ENCODE results near the gene PRSS2.

Gene PRSS2

DNA sequence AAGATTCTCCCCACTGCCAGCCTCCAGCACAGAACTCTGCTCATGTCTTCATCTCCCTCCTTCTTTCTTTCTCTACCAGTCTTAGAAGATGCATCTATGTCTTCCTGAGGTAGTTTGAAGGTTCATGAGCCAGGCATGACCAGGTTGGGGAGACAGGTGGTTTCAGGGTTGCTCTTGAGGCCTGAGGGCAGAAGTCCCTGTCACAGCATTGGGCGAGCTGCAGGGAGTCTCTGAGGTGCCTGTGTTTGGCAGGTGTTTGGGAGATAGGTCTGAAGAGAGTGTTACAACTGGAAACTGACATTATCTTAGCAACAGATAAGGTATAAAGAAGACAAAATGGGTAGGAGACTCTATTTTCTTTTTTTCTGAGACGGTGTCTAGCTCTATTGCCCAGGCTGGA lies 18.7 kb downstream of the PRSS2 start:
- TF ChIP-seq, protein P1, sequence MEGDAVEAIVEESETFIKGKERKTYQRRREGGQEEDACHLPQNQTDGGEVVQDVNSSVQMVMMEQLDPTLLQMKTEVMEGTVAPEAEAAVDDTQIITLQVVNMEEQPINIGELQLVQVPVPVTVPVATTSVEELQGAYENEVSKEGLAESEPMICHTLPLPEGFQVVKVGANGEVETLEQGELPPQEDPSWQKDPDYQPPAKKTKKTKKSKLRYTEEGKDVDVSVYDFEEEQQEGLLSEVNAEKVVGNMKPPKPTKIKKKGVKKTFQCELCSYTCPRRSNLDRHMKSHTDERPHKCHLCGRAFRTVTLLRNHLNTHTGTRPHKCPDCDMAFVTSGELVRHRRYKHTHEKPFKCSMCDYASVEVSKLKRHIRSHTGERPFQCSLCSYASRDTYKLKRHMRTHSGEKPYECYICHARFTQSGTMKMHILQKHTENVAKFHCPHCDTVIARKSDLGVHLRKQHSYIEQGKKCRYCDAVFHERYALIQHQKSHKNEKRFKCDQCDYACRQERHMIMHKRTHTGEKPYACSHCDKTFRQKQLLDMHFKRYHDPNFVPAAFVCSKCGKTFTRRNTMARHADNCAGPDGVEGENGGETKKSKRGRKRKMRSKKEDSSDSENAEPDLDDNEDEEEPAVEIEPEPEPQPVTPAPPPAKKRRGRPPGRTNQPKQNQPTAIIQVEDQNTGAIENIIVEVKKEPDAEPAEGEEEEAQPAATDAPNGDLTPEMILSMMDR (IDR thresholded peaks at IDR 0.05; ENCODE audit: insufficient read depth, missing control alignments), result no peak
- DNase-seq (ENCODE audit: insufficient read length, low spot score) (no peak), FAIRE-seq (no peak)

DNA sequence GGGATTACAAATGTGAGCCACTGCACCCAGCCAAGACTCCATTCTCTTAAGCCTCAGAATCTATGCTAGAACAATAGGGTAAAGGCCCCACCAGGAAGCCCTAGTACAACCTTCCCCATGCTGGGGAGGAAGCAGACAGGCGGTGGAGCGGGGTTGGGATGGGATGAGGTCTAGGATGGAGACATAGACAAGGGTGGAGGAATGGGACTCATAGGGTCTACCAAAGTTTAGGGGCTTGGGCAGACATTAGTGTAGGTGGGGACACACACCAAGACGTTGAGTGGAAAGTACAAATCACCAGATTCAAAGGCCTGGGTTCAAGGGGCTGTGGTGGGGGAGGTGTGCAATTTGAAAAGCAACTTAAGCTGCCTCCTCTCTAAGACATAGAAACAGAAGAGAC lies 19.3 kb downstream of the PRSS2 start:
- TF ChIP-seq, protein P1 (IDR thresholded peaks at IDR 0.05; ENCODE audit: insufficient read depth, missing control alignments), result no peak
- DNase-seq (ENCODE audit: insufficient read length, low spot score) (no peak), FAIRE-seq (no peak)

GRCh38 chr7:142790555-142790954 lies 19.8 kb downstream of the PRSS2 start:
- no peak for FAIRE-seq
- DNase-seq (ENCODE audit: insufficient read length, low spot score), result no peak
- TF ChIP-seq, protein P1 (IDR thresholded peaks at IDR 0.05; ENCODE audit: insufficient read depth, missing control alignments), result no peak

GRCh38 chr7:142791502-142791901 lies 20.7 kb downstream of the PRSS2 start:
- TF ChIP-seq, protein P1 (IDR thresholded peaks at IDR 0.05; ENCODE audit: insufficient read depth, missing control alignments), result no peak
- no peak for DNase-seq (ENCODE audit: insufficient read length, low spot score)

GRCh38 chr7:142792129-142792528 lies 21.4 kb downstream of the PRSS2 start:
- TF ChIP-seq, protein P1 (IDR thresholded peaks at IDR 0.05; ENCODE audit: insufficient read depth, missing control alignments), result no peak
- FAIRE-seq (no peak), DNase-seq (ENCODE audit: insufficient read length, low spot score) (no peak)

More at GRCh38 chr7:142791502-142791901, 20.7 kb downstream of the PRSS2 start:
- no peak for FAIRE-seq

DNA sequence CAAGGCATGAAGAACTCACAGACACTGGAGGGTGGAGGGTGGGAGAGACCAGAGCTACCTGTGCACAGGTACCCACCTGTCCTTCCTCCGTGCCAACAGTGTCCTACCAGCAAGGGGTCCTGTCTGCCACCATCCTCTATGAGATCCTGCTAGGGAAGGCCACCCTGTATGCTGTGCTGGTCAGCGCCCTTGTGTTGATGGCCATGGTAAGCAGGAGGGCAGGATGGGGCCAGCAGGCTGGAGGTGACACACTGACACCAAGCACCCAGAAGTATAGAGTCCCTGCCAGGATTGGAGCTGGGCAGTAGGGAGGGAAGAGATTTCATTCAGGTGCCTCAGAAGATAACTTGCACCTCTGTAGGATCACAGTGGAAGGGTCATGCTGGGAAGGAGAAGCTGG lies 21.8 kb downstream of the PRSS2 start:
- TF ChIP-seq, protein P1 (IDR thresholded peaks at IDR 0.05; ENCODE audit: insufficient read depth, missing control alignments), result no peak
- FAIRE-seq, result no peak
- DNase-seq (ENCODE audit: insufficient read length, low spot score), result no peak

GRCh38 chr7:142793156-142793555 lies 22.4 kb downstream of the PRSS2 start:
- DNase-seq (ENCODE audit: insufficient read length, low spot score) (no peak), FAIRE-seq (no peak)
- TF ChIP-seq, protein P1 (IDR thresholded peaks at IDR 0.05; ENCODE audit: insufficient read depth, missing control alignments), result no peak
